Stimulated activated CD4-positive, alpha-beta T cell treated with anti-CD3 and anti-CD28 coated beads, Interleukin-2, amount 100 ng/mL, for 48 hours (primary cell): ENCODE results near the gene TRIP10.
"Not testable (repeated sequence)": the region's sequence is repeated elsewhere in the genome, so short reads cannot be mapped to it uniquely, and the experiment has no call there.

ENCODE experiments used
- DNase-seq, 2 donors: peaks; one replicate each; pipeline ENCODE4 v3.0.0-alpha.2; 2020

TRIP10 gene

DNA sequence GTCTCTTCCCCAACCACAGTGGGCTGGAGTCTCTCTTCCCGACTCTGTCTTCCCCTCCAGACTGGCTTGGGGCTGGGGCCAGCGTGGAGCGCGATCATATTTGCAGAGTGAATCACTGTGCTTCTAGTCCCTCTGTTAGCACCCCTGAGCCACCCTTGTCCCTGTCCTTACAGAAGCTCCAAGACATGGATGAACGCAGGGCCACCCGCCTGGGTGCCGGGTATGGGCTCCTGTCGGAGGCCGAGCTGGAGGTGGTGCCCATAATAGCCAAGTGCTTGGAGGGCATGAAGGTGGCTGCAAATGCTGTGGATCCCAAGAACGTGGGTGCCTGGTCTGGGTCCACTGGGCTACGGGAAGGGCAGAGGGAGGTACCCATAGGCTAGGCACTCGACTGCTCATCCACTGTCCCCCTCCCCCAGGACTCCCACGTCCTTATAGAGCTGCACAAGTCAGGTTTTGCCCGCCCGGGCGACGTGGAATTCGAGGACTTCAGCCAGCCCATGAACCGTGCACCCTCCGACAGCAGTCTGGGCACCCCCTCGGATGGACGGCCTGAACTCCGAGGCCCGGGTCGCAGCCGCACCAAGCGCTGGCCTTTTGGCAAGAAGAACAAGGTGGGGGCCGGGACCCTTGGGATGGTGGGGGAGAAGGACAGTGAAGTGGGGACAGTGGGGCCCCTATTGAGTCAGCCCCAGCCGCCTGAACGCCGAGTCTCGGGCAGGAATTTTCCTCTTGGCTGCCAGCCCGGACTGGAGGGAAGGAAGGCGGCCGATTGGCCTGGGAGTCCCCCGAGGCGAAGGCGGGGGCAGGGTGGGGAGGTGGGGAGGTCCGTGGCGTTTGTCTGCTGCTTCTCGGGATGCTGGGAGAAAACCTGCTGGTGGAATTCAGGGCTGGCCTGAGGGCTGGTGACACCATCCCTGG lies 5.2 kb downstream of the TRIP10 start:
- no peak for DNase-seq

- no peak for DNase-seq
Observed at GRCh38 chr19:6745965-6746364, 6.5 kb downstream of the TRIP10 start.

DNA sequence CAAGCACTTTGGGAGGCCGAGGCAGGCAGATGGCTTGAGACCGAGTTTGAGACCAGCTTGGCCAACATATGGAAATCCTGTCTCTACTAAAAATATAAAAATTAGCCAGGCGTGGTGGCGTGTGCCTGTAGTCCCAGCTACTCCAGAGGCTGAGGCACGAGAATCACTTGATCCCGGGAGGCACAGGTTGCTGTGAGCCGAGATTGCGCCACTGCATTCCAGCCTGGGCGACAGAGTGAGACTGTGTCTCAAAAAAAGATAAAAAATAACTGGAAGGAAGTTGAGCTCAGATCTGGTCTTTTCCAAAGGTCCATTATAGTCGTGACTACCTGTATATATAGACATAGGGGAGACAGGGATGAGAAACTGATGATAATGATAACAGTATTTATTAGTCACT lies 9.1 kb downstream of the TRIP10 start:
- not testable (repeated sequence) for DNase-seq

- no peak for DNase-seq
Observed at GRCh38 chr19:6750062-6750461, 10.6 kb downstream of the TRIP10 start.

GRCh38 chr19:6751189-6751588 lies 11.7 kb downstream of the TRIP10 start:
- no peak for DNase-seq

DNA sequence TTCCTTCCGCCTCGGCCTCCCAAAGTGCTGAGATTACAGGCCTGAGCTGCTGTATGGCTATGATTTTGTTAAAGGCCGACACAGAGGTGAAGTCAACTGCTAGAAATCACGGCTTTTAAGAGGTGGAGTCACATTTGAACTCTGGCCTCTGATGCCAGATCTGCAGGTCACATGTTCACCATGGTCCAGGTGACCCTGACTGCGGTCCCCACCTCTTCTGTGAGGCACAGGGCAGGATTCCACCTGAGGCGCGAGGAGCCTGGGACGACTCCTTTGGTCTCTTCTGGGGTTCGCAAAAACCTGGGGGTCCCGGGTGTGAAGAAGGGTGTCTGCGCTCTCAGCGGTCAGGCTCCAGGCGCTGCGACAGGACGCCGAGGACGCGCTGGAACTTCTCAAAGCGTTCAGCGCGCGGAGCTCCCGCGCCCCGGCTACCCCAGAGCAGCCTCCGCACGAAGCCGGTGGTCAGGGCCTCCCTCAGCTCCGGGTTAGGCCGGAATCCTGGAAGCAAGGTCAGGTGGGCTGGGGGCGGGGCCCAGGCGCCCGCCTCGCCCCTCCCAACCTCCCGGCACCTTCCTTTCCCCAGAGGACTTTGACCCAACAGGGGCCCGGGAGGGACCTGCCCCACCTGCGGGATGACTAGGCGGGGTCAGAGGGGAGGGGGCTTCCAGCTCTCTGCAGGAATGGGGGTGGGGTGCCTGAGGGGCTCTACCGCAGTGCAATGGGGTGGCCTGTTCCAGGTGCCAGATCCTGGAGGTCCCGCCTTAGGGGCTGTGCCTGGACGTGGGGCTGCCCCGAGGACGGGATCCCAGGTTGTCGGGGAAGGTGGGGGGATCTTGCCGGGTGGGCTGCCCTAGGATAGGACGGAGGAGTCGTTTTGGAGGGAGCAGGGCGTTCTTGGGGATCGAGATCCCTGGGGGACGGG lies 13.0 kb downstream of the TRIP10 start:
- DNase-seq: no peak

DNA sequence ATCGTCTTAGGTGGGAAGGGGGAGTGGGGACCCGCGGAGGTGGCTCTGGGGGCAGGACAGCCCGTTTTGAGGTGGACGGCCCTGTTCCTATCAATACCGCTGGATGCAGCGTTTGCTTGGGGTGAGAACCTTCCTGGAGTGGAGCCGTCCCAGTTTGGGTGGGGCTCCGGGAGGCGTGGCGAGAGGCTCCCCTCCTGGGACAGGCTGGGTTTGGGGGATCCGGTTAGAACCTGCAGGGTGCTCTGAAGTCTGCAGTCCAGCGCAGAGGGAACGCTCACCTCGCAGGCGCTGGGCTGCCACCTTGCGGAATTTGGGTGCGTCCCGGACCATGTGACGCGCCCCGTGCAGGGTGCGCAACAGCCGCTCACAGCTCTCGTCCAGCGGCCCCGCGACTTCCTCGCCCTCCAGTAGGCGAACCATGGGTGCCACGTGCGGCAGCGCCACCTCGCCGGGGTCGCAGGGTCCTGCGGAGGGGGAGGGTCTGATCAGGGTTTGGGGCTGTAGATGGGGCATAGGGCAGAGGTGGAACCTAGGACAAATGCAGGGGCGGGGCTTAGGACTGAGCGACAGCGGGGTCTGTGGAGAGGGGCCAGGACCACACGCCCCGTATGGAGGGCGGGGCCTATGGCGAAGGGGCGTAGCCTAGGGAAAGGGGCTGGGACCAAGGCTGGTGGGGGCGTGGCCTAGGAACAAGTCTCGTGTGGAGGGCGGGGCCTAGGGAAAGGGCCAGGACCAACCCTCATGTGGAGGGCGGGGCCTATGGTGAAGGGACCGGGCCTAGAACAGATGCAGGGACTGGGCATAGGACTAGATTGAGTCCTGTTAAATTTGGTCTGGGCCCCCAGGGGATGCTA lies 13.9 kb downstream of the TRIP10 start:
- DNase-seq: peak; percentile 82 to 87

GRCh38 chr19:6754136-6754535 lies 14.7 kb downstream of the TRIP10 start:
- DNase-seq: no peak

- no peak for DNase-seq
Observed at GRCh38 chr19:6754653-6755463, 15.4 kb downstream of the TRIP10 start.

- DNase-seq: no peak
Observed at GRCh38 chr19:6760606-6761005, 21.1 kb downstream of the TRIP10 start.

DNA sequence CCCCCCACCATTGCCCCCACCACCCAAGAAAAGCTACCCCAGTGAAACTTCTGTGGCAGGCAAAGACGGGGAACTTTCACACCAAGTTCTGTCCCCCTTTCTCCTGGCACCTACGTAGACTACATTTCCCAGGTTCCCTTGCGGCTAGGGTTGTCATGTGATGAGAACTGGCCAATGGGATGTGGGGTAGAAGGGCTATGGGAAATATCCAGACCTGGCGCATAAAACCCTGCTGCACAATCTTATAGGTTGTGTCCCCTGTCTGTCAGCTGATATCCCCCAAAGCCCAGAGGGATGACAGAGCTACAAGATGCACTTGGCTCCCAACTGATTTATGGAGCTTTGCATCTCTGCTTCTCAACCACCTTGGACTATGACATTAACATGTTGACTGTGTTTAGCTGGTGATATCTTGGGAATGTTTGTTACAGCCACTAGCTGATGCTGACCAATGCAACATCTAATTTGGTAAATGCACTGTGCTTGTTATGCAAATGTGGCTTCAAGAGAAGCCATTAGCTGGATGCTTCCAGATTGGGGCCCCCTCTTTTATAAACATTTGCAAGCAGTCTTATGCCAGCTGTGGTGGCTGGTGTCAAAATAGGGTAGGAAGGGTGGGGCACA lies 21.7 kb downstream of the TRIP10 start:
- no peak for DNase-seq

DNA sequence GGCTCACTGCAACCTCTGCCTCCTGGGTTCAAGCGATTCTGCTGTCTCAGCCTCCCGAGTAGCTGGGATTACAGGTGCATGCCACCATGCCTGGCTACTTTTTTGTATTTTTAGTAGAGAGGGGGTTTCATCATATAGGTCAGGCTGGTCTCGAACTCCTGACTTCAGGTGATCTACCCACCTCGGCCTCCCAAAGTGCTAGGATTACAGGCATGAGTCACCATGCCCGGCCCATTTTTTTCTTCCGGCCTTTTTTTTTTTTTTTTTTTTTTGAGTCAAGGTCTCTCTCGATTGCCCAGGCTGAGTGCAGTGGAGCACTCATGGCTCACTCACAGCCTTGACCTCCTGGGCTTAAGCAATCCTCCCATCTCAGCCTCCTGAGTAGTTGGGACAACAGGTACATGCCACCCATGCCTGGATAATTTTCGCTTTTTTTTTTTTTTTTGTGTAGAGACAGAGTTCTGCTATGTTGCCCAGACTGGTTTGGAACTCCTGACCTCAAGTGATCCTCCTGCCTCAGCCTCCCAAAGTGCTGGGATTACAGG lies 22.8 kb downstream of the TRIP10 start:
- DNase-seq: not testable (repeated sequence)

DNA sequence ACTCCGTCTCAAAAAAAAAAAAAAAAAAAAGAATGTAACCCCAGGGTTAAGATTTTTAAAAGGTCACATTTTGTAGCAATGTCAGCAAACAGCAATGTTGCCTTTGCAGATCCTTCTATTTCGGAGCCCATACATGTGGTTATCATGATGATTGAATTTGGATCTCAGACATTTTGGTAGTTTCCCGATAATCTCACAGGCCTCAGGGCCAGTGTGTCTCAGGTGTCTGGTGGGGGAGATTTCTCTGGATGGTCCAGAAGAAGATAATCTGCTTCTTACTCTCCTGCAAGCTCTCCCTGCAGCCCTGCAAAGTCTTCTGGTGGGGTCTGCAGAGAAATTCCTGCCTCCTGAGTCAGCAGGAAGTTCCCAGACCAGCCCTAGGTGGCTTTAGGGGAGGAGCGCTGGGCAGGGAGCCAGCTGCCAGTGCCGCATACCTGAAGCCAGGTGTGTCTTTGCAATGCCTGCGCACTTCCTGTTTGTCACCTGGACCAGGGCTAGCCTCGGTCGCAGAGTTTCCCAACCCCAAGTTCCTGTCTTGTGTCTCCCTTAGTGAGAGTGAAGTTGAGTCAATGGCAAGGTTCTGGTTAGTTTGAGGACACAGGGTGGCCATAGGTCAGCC lies 26.4 kb downstream of the TRIP10 start:
- DNase-seq: no peak

- no peak for DNase-seq
Observed at GRCh38 chr19:6766357-6767080, 27.0 kb downstream of the TRIP10 start.

- no peak for DNase-seq
Observed at GRCh38 chr19:6767081-6767356, 27.5 kb downstream of the TRIP10 start.

GRCh38 chr19:6767357-6768235 lies 28.1 kb downstream of the TRIP10 start, which contains the start of gene SH2D3A:
Gene SH2D3A, minus strand, starts transcription at chr19:6767435. Its CDS starts 3,687 bp downstream, at chr19:6763748.
- peak; percentile 89 to 90 for DNase-seq

GRCh38 chr19:6768236-6768785 lies 28.8 kb downstream of the TRIP10 start:
- no peak for DNase-seq

- no peak for DNase-seq
Observed at GRCh38 chr19:6769006-6769619, 29.6 kb downstream of the TRIP10 start.
